Fibroblast of lung (primary cell): ENCODE data around the gene TBC1D25. TPM values are rescaled to one million over a fixed set of nuclear protein-coding genes. Genes with fewer than 3 reads are reported as not detected.
A peak's percentile ranks its signal among the peaks of the same experiment; 100 is the strongest.

Source experiments
- DNase-seq, 2 donors: peaks; one replicate each; pipeline versions ENCODE4 v3.0.0 to v3.0.0-alpha.2; 2010; ENCODE audit warnings: low read depth in 2 of 2
- H2AFZ ChIP-seq: 2 replicates; pipeline ENCODE4 v1.5.1; 2012; ENCODE audit warnings: low read length, control low read depth, inconsistent platforms
- H3K27ac ChIP-seq: 2 replicates; pipeline ENCODE4 v1.5.1; 2011; ENCODE audit warnings: low read length, control low read depth; ENCODE audit not compliant: insufficient read depth
- H3K27me3 ChIP-seq: 2 replicates; pipeline ENCODE4 v1.5.1; 2011; ENCODE audit warnings: mild to moderate bottlenecking, low read length; ENCODE audit not compliant: control insufficient read depth, insufficient read depth
- H3K36me3 ChIP-seq: 2 replicates; pipeline ENCODE4 v1.5.1; 2011; ENCODE audit warnings: low read length; ENCODE audit not compliant: control insufficient read depth, insufficient read depth
- H3K4me1 ChIP-seq: 2 replicates; pipeline ENCODE4 v1.5.1; 2011; ENCODE audit warnings: low read length; ENCODE audit not compliant: control insufficient read depth, insufficient read depth; ENCODE audit errors: extremely low read depth
- H3K4me2 ChIP-seq: 2 replicates; pipeline ENCODE4 v1.5.1; 2011; ENCODE audit warnings: low read length, control low read depth; ENCODE audit not compliant: insufficient read depth; ENCODE audit errors: extremely low read depth
- H3K4me3 ChIP-seq, 4 experiments: fragments of 200-600 bp in 1 of 4; sonication (generic) in 1 of 4; replicated peaks in 1 of 4; 2 replicates each; pipeline ENCODE4 v1.5.1; 2011 to 2016; ENCODE audit warnings: low read length in 4 of 4, low read depth in 3 of 4, mild to moderate bottlenecking in 3 of 4, control low read depth in 2 of 4, inconsistent platforms in 1 of 4, mixed read lengths in 1 of 4; ENCODE audit not compliant: insufficient read depth in 1 of 4; ENCODE audit errors: control extremely low read depth in 1 of 4
- H3K79me2 ChIP-seq: 2 replicates; pipeline ENCODE4 v1.5.1; 2012; ENCODE audit warnings: mild to moderate bottlenecking, low read length, inconsistent platforms; ENCODE audit not compliant: control insufficient read depth, insufficient read depth
- H3K9ac ChIP-seq: 2 replicates; pipeline ENCODE4 v1.5.1; 2011; ENCODE audit warnings: mild to moderate bottlenecking, low read length, control low read depth; ENCODE audit not compliant: insufficient read depth
- H3K9me3 ChIP-seq: 2 replicates; pipeline ENCODE4 v1.5.1; 2012; ENCODE audit warnings: low read depth, low read length; ENCODE audit not compliant: control insufficient read depth, insufficient read depth
- H4K20me1 ChIP-seq: 2 replicates; pipeline ENCODE4 v1.5.1; 2011; ENCODE audit warnings: low read length; ENCODE audit not compliant: control insufficient read depth, insufficient read depth; ENCODE audit errors: extremely low read depth
- EZH2 ChIP-seq: IDR thresholded peaks from 2 replicates; pipeline ENCODE4 v1.5.1; 2012; ENCODE audit warnings: low read length, control low read depth, mild to moderate bottlenecking; ENCODE audit errors: missing control alignments
- polyA plus RNA-seq, 2 donors: library from polyadenylated mRNA; depleted of rRNA in 1 of 2; stranded (reverse) in 1 of 2; unstranded in 1 of 2; fragments of >200 nt; gene quantifications; 2 replicates each; pipeline ENCODE4 v1.2.1, GENCODE V29; 2011 to 2012; ENCODE audit warnings: missing spikeins in 1 of 2
- total RNA-seq: library from RNA; depleted of rRNA; stranded (reverse); fragments of >200 nt; gene quantifications from 2 replicates; pipeline ENCODE4 v1.2.1, GENCODE V29; 2014
- TF ChIP-seq, protein P1 (sequence below), 2 donors: IDR thresholded peaks in 1 of 2; conservative IDR thresholded peaks in 1 of 2; 1 replicate in 1 of 2; 2 replicates in 1 of 2; pipeline ENCODE4 v1.5.1; 2011 to 2012; ENCODE audit warnings: low read length in 2 of 2, control low read depth in 1 of 2, inconsistent platforms in 1 of 2, low read depth in 1 of 2, mild to moderate bottlenecking in 1 of 2

Gene TBC1D25
- total and polyA plus RNA-seq, 2 donors (not counting 1 experiment from before 2014, with no cell fraction given): 5.1 to 8.5 TPM

DNA sequence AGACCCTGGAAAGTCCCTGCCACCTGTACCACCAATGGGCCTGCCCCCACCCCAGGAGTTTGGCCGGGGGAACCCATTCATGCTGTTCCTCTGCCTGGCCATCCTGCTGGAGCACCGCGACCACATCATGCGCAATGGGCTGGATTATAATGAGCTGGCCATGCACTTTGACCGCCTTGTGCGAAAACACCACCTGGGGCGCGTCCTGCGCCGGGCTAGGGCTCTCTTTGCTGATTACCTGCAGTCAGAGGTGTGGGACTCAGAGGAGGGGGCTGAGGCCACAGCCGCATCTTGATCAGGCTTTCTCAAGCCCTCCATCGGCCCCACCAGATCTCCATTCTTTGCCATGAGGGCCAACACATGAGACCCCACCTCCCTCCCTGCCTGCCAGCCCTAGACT is 21.2 kb downstream of the TBC1D25 start:
- TF ChIP-seq, protein P1, sequence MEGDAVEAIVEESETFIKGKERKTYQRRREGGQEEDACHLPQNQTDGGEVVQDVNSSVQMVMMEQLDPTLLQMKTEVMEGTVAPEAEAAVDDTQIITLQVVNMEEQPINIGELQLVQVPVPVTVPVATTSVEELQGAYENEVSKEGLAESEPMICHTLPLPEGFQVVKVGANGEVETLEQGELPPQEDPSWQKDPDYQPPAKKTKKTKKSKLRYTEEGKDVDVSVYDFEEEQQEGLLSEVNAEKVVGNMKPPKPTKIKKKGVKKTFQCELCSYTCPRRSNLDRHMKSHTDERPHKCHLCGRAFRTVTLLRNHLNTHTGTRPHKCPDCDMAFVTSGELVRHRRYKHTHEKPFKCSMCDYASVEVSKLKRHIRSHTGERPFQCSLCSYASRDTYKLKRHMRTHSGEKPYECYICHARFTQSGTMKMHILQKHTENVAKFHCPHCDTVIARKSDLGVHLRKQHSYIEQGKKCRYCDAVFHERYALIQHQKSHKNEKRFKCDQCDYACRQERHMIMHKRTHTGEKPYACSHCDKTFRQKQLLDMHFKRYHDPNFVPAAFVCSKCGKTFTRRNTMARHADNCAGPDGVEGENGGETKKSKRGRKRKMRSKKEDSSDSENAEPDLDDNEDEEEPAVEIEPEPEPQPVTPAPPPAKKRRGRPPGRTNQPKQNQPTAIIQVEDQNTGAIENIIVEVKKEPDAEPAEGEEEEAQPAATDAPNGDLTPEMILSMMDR (conservative IDR thresholded peaks at IDR 0.05 in 1 of 2, IDR thresholded peaks at IDR 0.05 in 1 of 2; ENCODE audit: low read depth in 1 of 2, low read length in 2 of 2): no peak
- no peak for TF ChIP-seq EZH2
- Histone ChIP-seq H2AFZ (no peak overlapping the region), H3K79me2 (no peaks in the 10 kb centered on the region), H3K4me1 (no peaks in the 10 kb centered on the region), H3K27me3 (no peaks in the 10 kb centered on the region), H4K20me1 (no peaks in the 10 kb centered on the region), H3K4me2 (no peak overlapping the region), H3K9me3 (no peaks in the 10 kb centered on the region), H3K27ac (no peak overlapping the region), H3K9ac (no peak overlapping the region), H3K4me3 (no peak overlapping the region), H3K36me3 (peaks cover 3% of the 10 kb centered on the region)
- no peak for DNase-seq

DNA sequence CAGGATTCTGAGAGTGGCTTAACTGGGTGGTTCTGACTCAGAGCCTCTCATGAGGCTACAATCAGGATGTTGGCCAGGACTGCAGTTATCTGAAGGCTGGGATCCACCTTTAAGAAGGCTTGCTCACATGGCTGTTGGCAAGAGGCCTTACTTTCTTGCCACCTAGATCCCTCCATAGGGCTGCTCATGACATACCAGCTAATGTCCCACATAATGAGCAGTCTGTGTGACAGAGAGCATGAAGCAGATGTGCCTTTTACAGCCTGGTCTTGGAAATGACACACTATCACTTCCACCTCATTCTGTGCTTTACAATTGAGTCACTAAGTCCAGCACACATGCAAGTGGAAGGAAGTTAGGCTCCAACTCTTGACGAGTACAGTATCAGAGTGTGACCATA is 30.4 kb downstream of the TBC1D25 start:
- Histone ChIP-seq H3K27me3 (no peaks in the 10 kb centered on the region), H3K4me3 (no peak overlapping the region), H3K79me2 (peaks cover 4% of the 10 kb centered on the region), H3K9ac (no peak overlapping the region), H3K4me1 (no peaks in the 10 kb centered on the region), H3K9me3 (no peaks in the 10 kb centered on the region), H3K36me3 (no peaks in the 10 kb centered on the region), H3K27ac (peak overlapping the region; percentile 43), H3K4me2 (no peak overlapping the region), H2AFZ (peak overlapping the region; percentile 51), H4K20me1 (no peaks in the 10 kb centered on the region)
- TF ChIP-seq, protein P1 (conservative IDR thresholded peaks at IDR 0.05 in 1 of 2, IDR thresholded peaks at IDR 0.05 in 1 of 2; ENCODE audit: low read depth in 1 of 2, low read length in 2 of 2): no peak
- TF ChIP-seq EZH2: no peak
- peak in 1 of 2 donors; percentile 55 for DNase-seq

DNA sequence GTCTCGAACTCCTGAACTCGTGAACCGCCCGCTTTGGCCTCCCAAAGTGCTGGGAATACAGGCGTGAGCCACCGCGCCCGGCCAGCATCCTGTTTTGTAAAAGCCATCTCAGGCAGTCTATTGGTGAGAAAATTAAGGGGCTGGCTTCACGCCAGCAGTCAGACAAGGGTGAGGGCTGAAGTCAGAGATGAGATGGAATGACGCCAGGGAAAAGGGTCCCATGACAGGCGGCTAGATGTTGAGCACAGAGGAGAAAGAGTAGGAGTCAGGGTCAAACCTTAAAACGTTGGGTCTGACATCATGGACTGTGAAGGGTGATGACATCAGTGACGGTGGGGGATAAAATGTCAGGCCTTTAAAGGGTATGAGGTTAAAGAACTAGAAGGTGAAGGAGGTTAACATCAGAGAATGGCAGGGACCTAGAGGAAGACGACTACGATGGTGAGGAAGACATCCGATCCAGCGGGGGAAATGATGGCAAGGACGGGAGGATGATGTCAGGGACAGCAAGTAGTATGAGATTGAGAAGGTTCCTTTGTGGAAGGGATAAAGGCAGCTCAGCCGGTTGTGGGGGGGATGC is 34.3 kb downstream of the TBC1D25 start:
- DNase-seq: no peak
- peak overlapping the region; percentile 30 to 97 (median 55) for H3K4me3 ChIP-seq

More for the DNA sequence above, 34.3 kb downstream of the TBC1D25 start:
- TF ChIP-seq, protein P1 (conservative IDR thresholded peaks at IDR 0.05 in 1 of 2, IDR thresholded peaks at IDR 0.05 in 1 of 2; ENCODE audit: low read depth in 1 of 2, low read length in 2 of 2): no peak
- no peak for TF ChIP-seq EZH2
- Histone ChIP-seq H4K20me1 (no peaks in the 10 kb centered on the region), H3K4me2 (peak overlapping the region; percentile 79), H3K27me3 (no peaks in the 10 kb centered on the region), H3K36me3 (peaks cover 13% of the 10 kb centered on the region), H3K9me3 (no peaks in the 10 kb centered on the region), H3K79me2 (peaks cover 25% of the 10 kb centered on the region), H3K4me1 (peaks cover 2% of the 10 kb centered on the region), H3K27ac (peak overlapping the region; percentile 99), H2AFZ (peak overlapping the region; percentile 54), H3K9ac (peak overlapping the region; percentile 100)
